Adrenal gland (tissue), 12 donors: ENCODE results near the gene KLK3. TPM values are rescaled to one million over a fixed set of nuclear protein-coding genes. Genes with fewer than 3 reads are reported as not detected.

Experiments
- DNase-seq, 7 donors: peaks; one replicate each; pipeline ENCODE4 v3.0.0-alpha.2; 2019 to 2020
- H3K27ac ChIP-seq, 5 donors: fragments of 200-600 bp; sonication (generic) in 4 of 5; 1 replicate in 3 of 5; 2 replicates in 2 of 5; pipeline versions ENCODE4 v1.5.1 to v1.8.0; 2016 to 2020; ENCODE audit warnings: mild to moderate bottlenecking in 1 of 5
- H3K27me3 ChIP-seq: fragments of 200-600 bp; 2 replicates; pipeline ENCODE4 v1.8.0; 2021
- H3K36me3 ChIP-seq, 2 donors: fragments of 200-600 bp; replicated peaks in 1 of 2; 1 replicate in 1 of 2; 2 replicates in 1 of 2; pipeline versions ENCODE4 v1.5.1 to v1.8.0; 2018 to 2022
- H3K4me1 ChIP-seq, 2 donors: fragments of 200-600 bp; replicated peaks in 1 of 2; 1 replicate in 1 of 2; 2 replicates in 1 of 2; pipeline versions ENCODE4 v1.5.1 to v1.8.0; 2018 to 2021
- H3K4me3 ChIP-seq, 4 donors: fragments of 200-600 bp; sonication (generic) in 3 of 4; one replicate each; pipeline ENCODE4 v1.5.1; 2016 to 2018
- H3K9me3 ChIP-seq, 3 donors: fragments of 200-600 bp; sonication (generic) in 1 of 3; replicated peaks in 1 of 3; 1 replicate in 2 of 3; 2 replicates in 1 of 3; pipeline versions ENCODE4 v1.5.1 to v1.8.0; 2016 to 2021
- POLR2A ChIP-seq, 2 donors: fragments of 450-650 bp; IDR thresholded peaks; one replicate each; pipeline ENCODE4 v1.6.1; 2017; ENCODE audit warnings: antibody characterized with exemption in 2 of 2, mild to moderate bottlenecking in 2 of 2, moderate library complexity in 1 of 2
- WGBS, 4 donors: extraction: QIAGEN DNeasy Blood & Tissue Kit in 2 of 4; methylation state at CpG; one replicate each; pipeline versions ENCODE4 v1.1.5 to v1.1.7; 2013 to 2017; 5-methylcytosine and 5-hydroxymethylcytosine counted together
- intact Hi-C, 2 donors: fragments of 100-400 bp; cut with DNase I; formaldehyde crosslinking; loops; one replicate each; pipeline versions ENCODE4 v1.14.1 to v1.15.0; 2022 to 2023
- polyA plus RNA-seq, 3 donors: library from polyadenylated mRNA; stranded (reverse); fragments of 200-250 nt in 2 of 3; fragments of 350-450 nt in 1 of 3; fragmentation: Illumina TruSeq in 1 of 3; extraction: RNeasy Lipid Tissue Mini Kit (QIAGEN cat#74804) in 1 of 3; gene quantifications; one replicate each; pipeline ENCODE4 v1.2.3, GENCODE V29; 2013 to 2014
- total RNA-seq, 9 donors: library from RNA; depleted of rRNA in 4 of 9; stranded (reverse); fragments of >200 nt in 4 of 9; fragments of 120-200 nt in 1 of 9; fragmentation: NEBNext Ultra II Directional in 1 of 9; extraction: Animal tissue kit (Norgen Biotek cat#: 25700) in 1 of 9; gene quantifications; one replicate each; pipeline versions ENCODE4 v1.1.0 to v1.2.4, GENCODE V29; 2013 to 2023
- TF ChIP-seq, protein P1 (sequence below), 6 experiments: fragments of 450-650 bp in 4 of 6; fragments of 200-600 bp in 2 of 6; sonication (generic) in 1 of 6; IDR thresholded peaks; 1 replicate in 5 of 6; 2 replicates in 1 of 6; pipeline versions ENCODE4 v1.5.1 to v1.8.0; 2016 to 2021; ENCODE audit warnings: antibody characterized with exemption in 6 of 6, mild to moderate bottlenecking in 2 of 6, moderate library complexity in 1 of 6
- donor health status: healthy with polysubstance abuse.
- donor health status: Bipolar disorder and iron deficiency.
- donor health status: DM: yes; HTN: yes; CAD: no.
- donor health status: DM: no; HTN: no; CAD: no.
- donor health status: DM: no; HTN: no; CAD: no.
- donor health status: DM: yes; HTN: yes; CAD: no.

KLK3 gene
- total and polyA plus RNA-seq, 12 donors = 0.11 to 26.0 (median 1.1) TPM; not detected in 4

DNA sequence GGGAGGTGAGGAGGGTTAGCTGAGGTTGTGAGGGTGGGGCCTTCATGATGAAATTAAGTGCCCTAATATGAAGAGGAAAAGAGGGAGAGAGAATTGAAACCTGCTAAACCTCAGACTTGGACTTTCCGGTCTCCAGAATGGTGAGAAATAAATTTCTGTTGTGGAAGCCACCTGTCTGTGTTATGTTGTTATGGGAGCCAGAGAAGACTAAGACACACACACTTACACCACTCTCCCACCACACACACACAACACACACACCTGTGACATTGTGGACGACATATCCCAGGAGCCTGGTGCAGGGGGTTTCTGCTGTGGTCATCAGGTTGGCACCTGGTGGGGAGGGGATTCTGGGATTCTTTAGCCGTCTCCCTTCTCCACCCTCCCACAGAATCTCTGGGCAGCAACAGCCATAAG is 42.5 kb downstream of the KLK3 start:
- DNase-seq = no peak
- Histone ChIP-seq H3K27me3 (no peaks in the 10 kb centered on the region), H3K27ac (peak overlapping the region in 2 of 5 donors; percentile 56 to 78), H3K4me3 (no peak overlapping the region), H3K9me3 (no peaks in the 10 kb centered on the region), H3K36me3 (no peaks in the 10 kb centered on the region), H3K4me1 (no peaks in the 10 kb centered on the region)
- intact Hi-C loops = no loop called here
- WGBS, 4 donors = 55 to 80% (median 65%) methylated on average over 2 to 3 of the region's 3 CpGs
- TF ChIP-seq, protein P1, sequence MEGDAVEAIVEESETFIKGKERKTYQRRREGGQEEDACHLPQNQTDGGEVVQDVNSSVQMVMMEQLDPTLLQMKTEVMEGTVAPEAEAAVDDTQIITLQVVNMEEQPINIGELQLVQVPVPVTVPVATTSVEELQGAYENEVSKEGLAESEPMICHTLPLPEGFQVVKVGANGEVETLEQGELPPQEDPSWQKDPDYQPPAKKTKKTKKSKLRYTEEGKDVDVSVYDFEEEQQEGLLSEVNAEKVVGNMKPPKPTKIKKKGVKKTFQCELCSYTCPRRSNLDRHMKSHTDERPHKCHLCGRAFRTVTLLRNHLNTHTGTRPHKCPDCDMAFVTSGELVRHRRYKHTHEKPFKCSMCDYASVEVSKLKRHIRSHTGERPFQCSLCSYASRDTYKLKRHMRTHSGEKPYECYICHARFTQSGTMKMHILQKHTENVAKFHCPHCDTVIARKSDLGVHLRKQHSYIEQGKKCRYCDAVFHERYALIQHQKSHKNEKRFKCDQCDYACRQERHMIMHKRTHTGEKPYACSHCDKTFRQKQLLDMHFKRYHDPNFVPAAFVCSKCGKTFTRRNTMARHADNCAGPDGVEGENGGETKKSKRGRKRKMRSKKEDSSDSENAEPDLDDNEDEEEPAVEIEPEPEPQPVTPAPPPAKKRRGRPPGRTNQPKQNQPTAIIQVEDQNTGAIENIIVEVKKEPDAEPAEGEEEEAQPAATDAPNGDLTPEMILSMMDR (IDR thresholded peaks at IDR 0.05) = no peak
- TF ChIP-seq POLR2A (IDR thresholded peaks at IDR 0.05) = no peak

DNA sequence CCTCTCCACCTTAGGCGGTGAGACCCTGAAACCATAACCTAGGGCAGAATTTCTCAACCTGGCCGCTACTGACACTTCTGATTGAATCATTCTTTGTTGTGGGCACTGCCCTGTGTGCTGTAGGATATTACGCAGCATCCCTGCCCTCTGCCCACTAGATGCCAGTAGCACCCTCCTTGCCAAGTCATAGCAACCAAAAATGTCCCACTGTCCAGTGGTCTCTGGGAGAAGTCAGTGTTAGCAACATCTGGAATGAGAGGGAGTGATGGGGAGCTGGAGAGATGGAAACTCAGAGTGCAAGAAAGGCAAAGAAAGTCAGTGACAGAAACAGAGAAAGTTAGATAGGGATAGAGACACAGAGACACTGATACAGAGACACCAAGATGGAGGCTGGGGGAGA is 42.9 kb downstream of the KLK3 start:
- DNase-seq = no peak
- peak overlapping the region in 2 of 5 donors; percentile 56 to 78 for H3K27ac ChIP-seq
- no peaks in the 10 kb centered on the region for H3K36me3 ChIP-seq
- no peaks in the 10 kb centered on the region for H3K4me1 ChIP-seq
- WGBS, 4 donors = 66 to 83% (median 74%) methylated on average over 3 of the region's 3 CpGs
- intact Hi-C loops = no loop called here
- no peaks in the 10 kb centered on the region for H3K9me3 ChIP-seq
- H3K4me3 ChIP-seq = no peak overlapping the region
- no peaks in the 10 kb centered on the region for H3K27me3 ChIP-seq
- TF ChIP-seq, protein P1 (IDR thresholded peaks at IDR 0.05) = no peak
- no peak for TF ChIP-seq POLR2A (IDR thresholded peaks at IDR 0.05)

DNA sequence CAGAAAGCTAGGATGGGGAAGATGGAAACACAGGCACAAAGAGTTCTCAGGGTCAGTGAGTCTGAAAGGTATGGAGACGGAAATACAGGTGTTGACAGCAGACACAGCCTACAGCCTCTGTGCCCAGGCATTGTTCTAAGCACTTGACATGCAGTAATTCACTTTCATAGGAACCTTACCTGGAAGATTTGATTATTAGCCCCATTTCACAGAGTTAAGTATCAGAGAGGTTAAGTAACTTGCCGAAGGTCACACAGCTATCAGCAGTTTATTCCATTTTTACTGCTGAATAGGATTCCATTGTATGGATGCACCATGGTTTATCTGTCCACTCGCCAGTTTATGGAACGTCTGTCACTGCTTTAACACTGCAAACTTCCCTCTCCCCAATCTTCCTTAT is 43.3 kb downstream of the KLK3 start:
- intact Hi-C loops = no loop called here
- DNase-seq = no peak
- no peaks in the 10 kb centered on the region for H3K9me3 ChIP-seq
- no peak for TF ChIP-seq POLR2A (IDR thresholded peaks at IDR 0.05)
- TF ChIP-seq, protein P1 (IDR thresholded peaks at IDR 0.05) = no peak
- H3K4me1 ChIP-seq = no peaks in the 10 kb centered on the region
- no peaks in the 10 kb centered on the region for H3K36me3 ChIP-seq
- H3K27me3 ChIP-seq = no peaks in the 10 kb centered on the region
- WGBS, 4 donors = 71 to 82% (median 80%) methylated on average over 4 of the region's 4 CpGs
- no peak overlapping the region for H3K27ac ChIP-seq
- no peak overlapping the region for H3K4me3 ChIP-seq

DNA sequence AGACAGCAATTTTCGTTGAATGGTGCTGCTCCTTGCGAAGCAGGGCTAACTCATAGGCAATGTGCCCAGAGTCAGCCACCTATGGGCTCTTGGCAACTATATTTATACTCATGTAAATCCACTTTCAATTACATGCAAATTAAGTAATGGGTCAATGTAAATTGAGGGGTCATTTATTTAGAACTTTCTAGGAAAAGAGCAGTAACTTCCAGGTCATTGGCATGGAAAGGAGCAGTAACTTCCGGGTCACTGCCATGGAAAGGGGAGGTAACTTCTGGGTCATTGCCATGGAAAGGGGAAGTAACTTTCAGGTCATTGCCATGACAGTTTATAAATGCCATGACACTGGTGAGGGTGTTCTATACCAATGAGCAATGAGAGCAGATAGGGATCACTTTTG is 44.9 kb downstream of the KLK3 start:
- no peak for TF ChIP-seq POLR2A (IDR thresholded peaks at IDR 0.05)
- TF ChIP-seq, protein P1 (IDR thresholded peaks at IDR 0.05) = no peak
- WGBS, 4 donors = 85 to 88% (median 87%) methylated on average over 3 of the region's 3 CpGs
- no peaks in the 10 kb centered on the region for H3K4me1 ChIP-seq
- intact Hi-C loops = no loop called here
- H3K27me3 ChIP-seq = no peaks in the 10 kb centered on the region
- no peak overlapping the region for H3K27ac ChIP-seq
- DNase-seq = no peak
- no peaks in the 10 kb centered on the region for H3K9me3 ChIP-seq
- no peak overlapping the region for H3K4me3 ChIP-seq
- no peaks in the 10 kb centered on the region for H3K36me3 ChIP-seq
